Measurements from ENCODE around the gene DUS2. TPM values are rescaled to one million over a fixed set of nuclear protein-coding genes. Genes with fewer than 3 reads are reported as not detected.
"Not testable (repeated sequence)": the region's sequence is repeated elsewhere in the genome, so short reads cannot be mapped to it uniquely, and the experiment has no call there.

Gene DUS2
- total RNA-seq, 4 donors from 2014 or later = 8.4 to 12.5 (median 9.7) TPM

- H3K27ac ChIP-seq (replicated peaks in 1 of 4) = peak within 1 kb of the TSS in 2 of 4 donors; percentile 34 to 47
- peak within 1 kb of the TSS in 1 of 4 donors; percentile 21 for H3K4me3 ChIP-seq
- DNase-seq (ENCODE audit: extremely low spot score); H3K9me3 ChIP-seq; H3K27me3 ChIP-seq; intact Hi-C loops (cut with DNase I); H3K36me3 ChIP-seq: not testable (repeated sequence)
- H3K4me1 ChIP-seq = peaks cover 0 to 17% (median 4%) of the 10 kb centered on the region in 4 donors
- peak in 1 of 2 donors; percentile 29 for TF ChIP-seq POLR2AphosphoS5 (IDR thresholded peaks at IDR 0.05)
- WGBS = 72% methylated on average over 17 of the region's 18 CpGs
Observed at GRCh38 chr16:67998779-67999688, 24.1 kb upstream of the DUS2 start, which contains the start of gene DPEP2. Gene DPEP2, minus strand, starts transcription at chr16:67999484. Its CDS starts 6,272 bp downstream, at chr16:67993212.

- WGBS = 56% methylated on average over 1 of the region's 2 CpGs
- no peak for DNase-seq (ENCODE audit: extremely low spot score)
- H3K27ac ChIP-seq (replicated peaks in 1 of 4) = peak overlapping the region in 2 of 4 donors; percentile 34 to 47
- H3K4me3 ChIP-seq = no peak overlapping the region
- no peaks in the 10 kb centered on the region for H3K9me3 ChIP-seq
- no peak for TF ChIP-seq POLR2AphosphoS5 (IDR thresholded peaks at IDR 0.05)
- TF ChIP-seq, protein P1, sequence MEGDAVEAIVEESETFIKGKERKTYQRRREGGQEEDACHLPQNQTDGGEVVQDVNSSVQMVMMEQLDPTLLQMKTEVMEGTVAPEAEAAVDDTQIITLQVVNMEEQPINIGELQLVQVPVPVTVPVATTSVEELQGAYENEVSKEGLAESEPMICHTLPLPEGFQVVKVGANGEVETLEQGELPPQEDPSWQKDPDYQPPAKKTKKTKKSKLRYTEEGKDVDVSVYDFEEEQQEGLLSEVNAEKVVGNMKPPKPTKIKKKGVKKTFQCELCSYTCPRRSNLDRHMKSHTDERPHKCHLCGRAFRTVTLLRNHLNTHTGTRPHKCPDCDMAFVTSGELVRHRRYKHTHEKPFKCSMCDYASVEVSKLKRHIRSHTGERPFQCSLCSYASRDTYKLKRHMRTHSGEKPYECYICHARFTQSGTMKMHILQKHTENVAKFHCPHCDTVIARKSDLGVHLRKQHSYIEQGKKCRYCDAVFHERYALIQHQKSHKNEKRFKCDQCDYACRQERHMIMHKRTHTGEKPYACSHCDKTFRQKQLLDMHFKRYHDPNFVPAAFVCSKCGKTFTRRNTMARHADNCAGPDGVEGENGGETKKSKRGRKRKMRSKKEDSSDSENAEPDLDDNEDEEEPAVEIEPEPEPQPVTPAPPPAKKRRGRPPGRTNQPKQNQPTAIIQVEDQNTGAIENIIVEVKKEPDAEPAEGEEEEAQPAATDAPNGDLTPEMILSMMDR (IDR thresholded peaks at IDR 0.05) = no peak
- TF ChIP-seq EP300 (IDR thresholded peaks at IDR 0.05) = no peak
- TF ChIP-seq POLR2A (IDR thresholded peaks at IDR 0.05; ENCODE audit: low read depth) = no peak
- peaks cover 0 to 16% (median 4%) of the 10 kb centered on the region in 4 donors for H3K4me1 ChIP-seq
- H3K27me3 ChIP-seq = no peaks in the 10 kb centered on the region
- no peaks in the 10 kb centered on the region for H3K36me3 ChIP-seq
- intact Hi-C loops (cut with DNase I) = no loop called here
Observed at GRCh38 chr16:67999985-68000384, 23.1 kb upstream of the DUS2 start.

DNA sequence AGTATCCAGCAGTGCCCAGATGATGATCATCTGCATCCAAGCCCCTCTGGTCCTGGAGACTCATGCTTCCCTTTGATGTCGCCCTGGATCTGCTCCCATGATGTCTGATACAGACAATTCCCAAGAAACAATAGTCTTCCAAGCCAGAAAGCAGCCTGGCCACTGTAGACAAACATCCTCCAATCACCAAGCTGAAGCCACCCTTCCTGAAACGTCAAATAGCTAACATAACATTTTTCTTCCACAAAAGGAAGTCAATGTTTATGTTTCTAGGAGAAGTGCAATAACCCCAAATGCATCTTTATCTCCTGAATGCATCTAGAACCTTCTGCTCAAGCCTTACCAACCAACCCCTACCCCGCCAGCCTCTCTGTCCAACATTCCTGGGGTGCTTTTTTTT, 22.6 kb upstream of the DUS2 start:
- Histone ChIP-seq H3K27ac (replicated peaks in 1 of 4) (peak overlapping the region in 2 of 4 donors; percentile 34 to 47), H3K4me3 (no peak overlapping the region), H3K9me3 (no peaks in the 10 kb centered on the region), H3K27me3 (no peaks in the 10 kb centered on the region), H3K4me1 (peaks cover 0 to 16% (median 4%) of the 10 kb centered on the region in 4 donors), H3K36me3 (no peaks in the 10 kb centered on the region)
- no peak for DNase-seq (ENCODE audit: extremely low spot score)
- intact Hi-C loops (cut with DNase I) = no loop called here
- 45% methylated on average over 2 of the region's 3 CpGs for WGBS
- TF ChIP-seq EP300 (IDR thresholded peaks at IDR 0.05) (no peak), POLR2AphosphoS5 (IDR thresholded peaks at IDR 0.05) (no peak), POLR2A (IDR thresholded peaks at IDR 0.05; ENCODE audit: low read depth) (no peak)
- TF ChIP-seq, protein P1 (IDR thresholded peaks at IDR 0.05) = no peak

GRCh38 chr16:68003031-68003430, 20.1 kb upstream of the DUS2 start:
- intact Hi-C loops (cut with DNase I) = no loop called here
- DNase-seq (ENCODE audit: extremely low spot score) = no peak
- TF ChIP-seq POLR2A (IDR thresholded peaks at IDR 0.05; ENCODE audit: low read depth) (no peak), POLR2AphosphoS5 (IDR thresholded peaks at IDR 0.05) (no peak)
- TF ChIP-seq, protein P1 (IDR thresholded peaks at IDR 0.05) = no peak
- Histone ChIP-seq H3K27me3 (no peaks in the 10 kb centered on the region), H3K9me3 (no peaks in the 10 kb centered on the region), H3K27ac (replicated peaks in 1 of 4) (no peak overlapping the region), H3K4me3 (no peak overlapping the region), H3K4me1 (peaks cover 0 to 16% (median 4%) of the 10 kb centered on the region in 4 donors), H3K36me3 (no peaks in the 10 kb centered on the region)
- 86% methylated on average over 4 of the region's 4 CpGs for WGBS

GRCh38 chr16:68005211-68005610, 17.9 kb upstream of the DUS2 start:
- no peak overlapping the region for H3K4me3 ChIP-seq
- no peaks in the 10 kb centered on the region for H3K36me3 ChIP-seq
- WGBS = 81% methylated on average over 8 of the region's 9 CpGs
- peaks cover 0 to under 1% (median 0%) of the 10 kb centered on the region in 4 donors for H3K27me3 ChIP-seq
- intact Hi-C loops (cut with DNase I) = no loop called here
- no peak for DNase-seq (ENCODE audit: extremely low spot score)
- peak overlapping the region; percentile 19 to 44 (median 21) for H3K27ac ChIP-seq (replicated peaks in 1 of 4)
- peaks cover 0 to 8% (median 0%) of the 10 kb centered on the region in 4 donors for H3K4me1 ChIP-seq
- no peaks in the 10 kb centered on the region for H3K9me3 ChIP-seq
- TF ChIP-seq POLR2AphosphoS5 (IDR thresholded peaks at IDR 0.05) (no peak), POLR2A (IDR thresholded peaks at IDR 0.05; ENCODE audit: low read depth) (no peak)
- TF ChIP-seq, protein P1 (IDR thresholded peaks at IDR 0.05) = no peak

Data from esophagus muscularis mucosa (tissue), 4 donors.